ENCODE data around the gene CACNA2D1.

DNA sequence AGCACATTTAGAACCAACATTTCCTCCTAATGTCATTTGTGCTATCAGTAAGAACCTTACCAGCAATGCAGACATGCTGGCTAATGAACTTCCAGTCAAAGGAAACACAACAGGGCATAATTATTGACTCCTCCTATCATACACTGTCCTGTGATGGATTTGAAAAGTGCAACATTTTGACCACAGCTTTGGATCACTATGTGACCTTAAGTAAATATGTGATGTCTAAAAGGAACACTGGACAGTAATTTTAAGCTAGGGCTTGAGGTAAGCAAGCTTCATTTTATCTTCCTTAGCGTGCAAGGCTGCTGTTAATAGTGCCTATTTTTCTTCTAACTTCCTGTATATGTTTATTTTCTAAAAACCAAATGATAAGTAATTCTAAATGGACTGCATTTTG is 433.2 kb downstream of the CACNA2D1 start:
- no peak for TF ChIP-seq POLR2A (IDR thresholded peaks at IDR 0.05)
- TF ChIP-seq, protein P1, sequence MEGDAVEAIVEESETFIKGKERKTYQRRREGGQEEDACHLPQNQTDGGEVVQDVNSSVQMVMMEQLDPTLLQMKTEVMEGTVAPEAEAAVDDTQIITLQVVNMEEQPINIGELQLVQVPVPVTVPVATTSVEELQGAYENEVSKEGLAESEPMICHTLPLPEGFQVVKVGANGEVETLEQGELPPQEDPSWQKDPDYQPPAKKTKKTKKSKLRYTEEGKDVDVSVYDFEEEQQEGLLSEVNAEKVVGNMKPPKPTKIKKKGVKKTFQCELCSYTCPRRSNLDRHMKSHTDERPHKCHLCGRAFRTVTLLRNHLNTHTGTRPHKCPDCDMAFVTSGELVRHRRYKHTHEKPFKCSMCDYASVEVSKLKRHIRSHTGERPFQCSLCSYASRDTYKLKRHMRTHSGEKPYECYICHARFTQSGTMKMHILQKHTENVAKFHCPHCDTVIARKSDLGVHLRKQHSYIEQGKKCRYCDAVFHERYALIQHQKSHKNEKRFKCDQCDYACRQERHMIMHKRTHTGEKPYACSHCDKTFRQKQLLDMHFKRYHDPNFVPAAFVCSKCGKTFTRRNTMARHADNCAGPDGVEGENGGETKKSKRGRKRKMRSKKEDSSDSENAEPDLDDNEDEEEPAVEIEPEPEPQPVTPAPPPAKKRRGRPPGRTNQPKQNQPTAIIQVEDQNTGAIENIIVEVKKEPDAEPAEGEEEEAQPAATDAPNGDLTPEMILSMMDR (IDR thresholded peaks at IDR 0.05) = no peak
